HG03342 (cell line): ENCODE measurements around the gene MMS19.

Experiments
- ATAC-seq: cut with Tn5 transposase; IDR thresholded peaks from one replicate; pipeline ENCODE4 v1.9.1; 2021; ENCODE audit warnings: mild to moderate bottlenecking, moderate library complexity; ENCODE audit not compliant: unreplicated experiment

The MMS19 gene, protein sequence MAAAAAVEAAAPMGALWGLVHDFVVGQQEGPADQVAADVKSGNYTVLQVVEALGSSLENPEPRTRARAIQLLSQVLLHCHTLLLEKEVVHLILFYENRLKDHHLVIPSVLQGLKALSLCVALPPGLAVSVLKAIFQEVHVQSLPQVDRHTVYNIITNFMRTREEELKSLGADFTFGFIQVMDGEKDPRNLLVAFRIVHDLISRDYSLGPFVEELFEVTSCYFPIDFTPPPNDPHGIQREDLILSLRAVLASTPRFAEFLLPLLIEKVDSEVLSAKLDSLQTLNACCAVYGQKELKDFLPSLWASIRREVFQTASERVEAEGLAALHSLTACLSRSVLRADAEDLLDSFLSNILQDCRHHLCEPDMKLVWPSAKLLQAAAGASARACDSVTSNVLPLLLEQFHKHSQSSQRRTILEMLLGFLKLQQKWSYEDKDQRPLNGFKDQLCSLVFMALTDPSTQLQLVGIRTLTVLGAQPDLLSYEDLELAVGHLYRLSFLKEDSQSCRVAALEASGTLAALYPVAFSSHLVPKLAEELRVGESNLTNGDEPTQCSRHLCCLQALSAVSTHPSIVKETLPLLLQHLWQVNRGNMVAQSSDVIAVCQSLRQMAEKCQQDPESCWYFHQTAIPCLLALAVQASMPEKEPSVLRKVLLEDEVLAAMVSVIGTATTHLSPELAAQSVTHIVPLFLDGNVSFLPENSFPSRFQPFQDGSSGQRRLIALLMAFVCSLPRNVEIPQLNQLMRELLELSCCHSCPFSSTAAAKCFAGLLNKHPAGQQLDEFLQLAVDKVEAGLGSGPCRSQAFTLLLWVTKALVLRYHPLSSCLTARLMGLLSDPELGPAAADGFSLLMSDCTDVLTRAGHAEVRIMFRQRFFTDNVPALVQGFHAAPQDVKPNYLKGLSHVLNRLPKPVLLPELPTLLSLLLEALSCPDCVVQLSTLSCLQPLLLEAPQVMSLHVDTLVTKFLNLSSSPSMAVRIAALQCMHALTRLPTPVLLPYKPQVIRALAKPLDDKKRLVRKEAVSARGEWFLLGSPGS

GRCh38 chr10:97498076-97498840 is at the start of gene MMS19:
TSS of gene MMS19 (minus strand) at chr10:97498422. CDS start at chr10:97498384, 38 bp downstream.
- ATAC-seq = peak; percentile 92

GRCh38 chr10:97547962-97548361 is 49.7 kb upstream of the MMS19 start:
- no peak for ATAC-seq

DNA sequence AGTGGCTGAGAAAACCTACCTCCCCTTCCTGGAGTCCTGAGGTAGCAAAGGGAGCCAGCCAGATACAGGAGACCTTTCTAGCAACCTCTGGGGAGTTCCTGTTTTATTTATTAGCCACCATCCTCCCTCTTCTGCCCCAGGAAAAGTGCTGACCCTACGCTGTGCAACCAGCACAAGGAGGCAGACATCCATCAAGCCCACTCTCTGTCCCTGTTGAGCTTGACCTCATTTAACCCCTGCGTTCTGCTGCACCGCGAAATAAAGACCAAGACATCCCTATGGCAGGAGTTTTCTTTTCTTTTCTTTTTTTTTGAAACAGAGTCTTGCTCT is 49.0 kb upstream of the MMS19 start:
- no peak for ATAC-seq

DNA sequence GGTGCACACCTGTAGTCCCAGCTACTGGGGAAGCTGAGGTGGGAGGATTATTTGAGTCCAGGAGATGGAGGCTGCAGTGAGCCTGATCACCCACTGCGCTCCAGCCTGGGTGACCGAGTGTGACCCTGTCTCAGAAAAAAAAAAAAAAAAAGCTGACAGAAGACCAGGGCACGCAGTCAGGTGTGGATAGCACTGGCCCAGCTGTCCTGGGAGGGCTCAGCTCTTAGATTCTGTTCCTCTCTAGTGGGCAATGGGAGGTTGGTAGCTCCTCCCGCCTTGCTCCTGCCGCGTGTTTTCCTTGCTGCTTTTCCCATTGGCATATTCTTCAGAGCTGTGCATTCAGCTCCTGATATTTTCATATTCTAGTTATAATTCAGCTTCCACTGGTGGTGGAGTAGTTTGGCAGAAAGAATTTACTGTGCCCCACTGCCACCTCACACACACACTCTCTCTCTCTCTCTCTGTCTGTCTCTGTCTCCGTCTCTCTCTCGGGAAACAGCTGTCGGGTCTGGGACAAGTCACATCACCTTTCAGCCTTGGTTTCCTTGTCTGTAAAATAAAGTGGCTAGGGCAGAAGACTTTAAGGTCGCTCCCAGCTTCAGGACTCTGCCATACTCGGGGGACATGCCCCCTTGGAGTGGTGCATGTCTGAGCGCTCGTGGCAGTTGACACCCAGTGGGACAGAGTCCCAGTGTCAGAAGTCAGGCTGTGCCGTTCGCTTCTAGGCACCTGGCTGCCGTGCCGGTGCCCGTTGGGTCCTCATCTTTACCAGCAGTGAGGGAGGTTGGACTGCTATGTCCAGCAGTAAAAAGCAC is 48.4 kb upstream of the MMS19 start:
- ATAC-seq = no peak

GRCh38 chr10:97543025-97543546 is 44.9 kb upstream of the MMS19 start:
- no peak for ATAC-seq

- no peak for ATAC-seq
Measured at GRCh38 chr10:97542169-97543024, 44.2 kb upstream of the MMS19 start.

DNA sequence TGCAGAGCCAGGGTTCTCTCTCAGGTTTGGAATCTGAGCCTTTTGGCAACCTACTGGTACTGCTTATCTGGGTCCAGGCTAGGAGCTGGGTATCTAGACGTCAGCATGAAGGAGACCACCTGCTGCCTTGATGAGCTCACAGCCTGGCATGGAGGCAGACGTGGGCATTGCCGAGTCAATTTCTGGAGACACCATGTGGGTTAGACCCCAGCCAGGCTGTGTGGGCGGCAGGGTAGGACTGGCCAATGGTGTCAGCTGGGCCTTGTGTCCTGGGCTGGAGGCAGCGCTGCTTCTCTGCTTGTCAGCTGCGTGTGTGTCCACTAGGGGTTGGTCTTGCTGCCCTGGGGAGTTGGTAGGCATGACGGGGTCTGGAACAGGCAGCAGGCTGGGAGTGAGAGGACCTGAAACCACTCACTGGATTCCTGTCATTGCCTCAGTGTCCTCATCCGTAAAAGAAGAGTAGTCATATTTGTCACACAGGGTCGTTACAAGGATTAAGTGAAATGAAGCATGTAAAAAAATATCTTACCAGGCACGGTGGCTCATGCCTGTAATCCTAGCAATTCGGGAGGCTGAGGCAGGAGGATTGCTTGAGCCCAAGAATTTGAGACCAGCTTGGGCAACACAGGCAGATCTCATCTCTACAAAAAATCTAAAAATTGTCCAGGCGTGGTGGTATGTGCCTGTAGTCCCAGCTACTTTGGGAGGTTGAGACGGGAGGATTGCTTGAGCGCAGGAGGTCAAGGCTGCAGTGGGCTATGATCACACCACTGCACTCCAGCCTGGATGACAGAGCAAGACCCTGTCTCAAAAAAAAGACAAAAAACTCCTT is 42.7 kb upstream of the MMS19 start:
- no peak for ATAC-seq

GRCh38 chr10:97539523-97540200 is 41.4 kb upstream of the MMS19 start:
- ATAC-seq = no peak

DNA sequence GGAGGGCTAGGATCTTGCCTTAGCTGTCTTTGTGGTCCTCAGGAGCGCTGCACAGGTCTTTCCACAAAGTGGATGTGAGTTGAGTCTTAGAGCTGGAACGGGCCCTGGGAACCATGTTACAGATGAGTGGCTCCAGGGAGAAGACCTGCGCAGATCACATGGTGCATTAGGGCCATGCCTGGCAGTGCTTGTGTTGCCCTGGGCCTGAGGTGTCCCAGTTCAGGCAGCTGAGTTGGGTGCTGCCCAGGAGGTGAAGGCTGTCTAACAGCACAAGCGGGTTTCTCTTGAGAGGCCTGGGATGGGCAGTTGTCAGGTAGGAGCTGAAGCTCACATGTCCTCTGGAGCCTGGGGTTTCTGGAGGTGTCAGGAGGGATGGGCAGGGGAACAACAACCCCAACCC is 40.6 kb upstream of the MMS19 start:
- no peak for ATAC-seq

DNA sequence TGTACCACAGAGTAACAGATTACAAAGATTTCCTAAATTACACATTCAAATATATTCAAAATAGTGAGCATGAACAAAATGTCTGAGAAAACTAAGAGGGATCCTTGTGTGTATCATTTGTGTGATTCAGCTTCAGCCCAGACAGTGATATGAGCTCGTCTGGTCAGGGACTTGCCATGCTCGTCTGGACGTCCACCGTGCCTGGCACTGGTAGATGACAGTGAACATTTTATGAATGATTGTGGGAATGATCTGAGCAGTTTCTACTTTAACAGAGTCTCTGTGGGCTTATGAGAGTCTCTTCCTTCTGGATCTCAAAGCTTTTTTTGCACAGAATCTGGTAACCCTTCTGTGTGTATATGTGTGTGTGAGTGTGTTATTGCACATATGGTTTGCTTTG is 40.2 kb upstream of the MMS19 start:
- ATAC-seq = no peak

DNA sequence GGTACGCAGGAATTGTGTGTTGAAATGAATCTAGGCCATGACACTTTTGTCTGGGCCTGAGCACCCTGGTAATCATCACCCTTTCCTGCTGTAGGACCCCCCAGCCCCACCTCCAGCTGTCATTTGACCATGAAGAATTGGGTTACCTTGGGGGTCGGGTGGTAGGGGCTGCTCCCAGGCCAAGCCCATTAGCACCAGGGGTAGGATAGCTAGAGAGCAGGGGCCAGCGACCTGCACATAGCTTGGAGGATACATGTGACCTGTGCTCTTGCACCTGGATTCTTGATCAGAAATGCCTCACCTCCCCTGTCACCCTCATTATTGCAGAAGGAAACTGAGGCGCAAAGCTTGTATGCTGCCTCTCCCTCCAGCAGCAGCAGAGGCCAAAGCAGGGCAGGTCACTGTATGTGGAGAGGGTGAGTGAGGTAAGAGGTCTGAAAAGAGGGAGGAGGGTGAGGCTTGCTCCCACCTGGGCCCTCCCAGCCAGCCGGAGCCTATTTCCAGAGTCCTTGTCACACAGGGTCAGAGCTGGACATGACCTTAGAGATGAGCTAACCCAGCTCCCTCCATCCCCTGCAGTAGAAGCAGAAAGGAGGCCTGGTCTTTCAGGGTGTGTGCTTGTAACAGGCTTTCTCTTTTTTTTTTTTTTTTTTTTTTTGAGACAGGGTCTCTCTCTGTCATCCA is 39.1 kb upstream of the MMS19 start:
- ATAC-seq = no peak

- no peak for ATAC-seq
Measured at GRCh38 chr10:97534746-97535367, 36.6 kb upstream of the MMS19 start.

- ATAC-seq = no peak
Measured at GRCh38 chr10:97533888-97534287, 35.7 kb upstream of the MMS19 start.

DNA sequence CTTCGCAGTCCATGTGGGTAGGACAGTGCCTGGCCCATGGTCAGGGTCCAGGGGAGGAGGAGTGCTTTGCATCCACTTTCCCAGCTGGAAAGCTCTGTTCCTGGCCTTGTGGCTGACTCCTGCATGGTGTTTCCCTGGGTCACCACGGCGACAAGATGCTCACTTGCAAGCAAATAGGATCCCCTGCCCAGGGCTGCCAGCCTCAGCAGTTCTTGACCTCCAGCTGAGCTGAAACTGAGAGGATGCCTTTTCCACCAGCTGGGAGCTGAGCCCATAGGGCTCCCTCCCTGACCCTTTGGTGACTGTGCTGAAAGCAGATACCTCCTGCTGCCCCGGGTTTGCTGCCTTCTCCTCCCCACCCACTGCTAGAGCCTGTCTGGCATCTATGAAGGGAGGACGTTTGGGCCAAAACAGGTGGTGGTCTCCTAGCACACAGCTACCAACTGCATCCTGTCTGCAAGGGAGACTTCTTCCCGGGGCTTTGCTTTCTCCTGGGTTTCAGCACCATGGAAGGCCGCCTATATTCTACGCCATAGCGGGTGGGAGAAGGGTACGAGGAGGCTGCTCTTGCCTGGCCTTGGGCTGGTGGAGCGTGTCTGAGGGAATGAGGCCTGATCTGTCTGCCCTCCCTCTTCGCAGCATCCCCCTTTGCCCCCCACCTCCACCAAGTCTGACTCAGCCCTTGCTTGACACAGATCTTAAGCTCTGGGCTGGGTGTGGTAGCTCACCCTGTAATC is 34.9 kb upstream of the MMS19 start:
- no peak for ATAC-seq

DNA sequence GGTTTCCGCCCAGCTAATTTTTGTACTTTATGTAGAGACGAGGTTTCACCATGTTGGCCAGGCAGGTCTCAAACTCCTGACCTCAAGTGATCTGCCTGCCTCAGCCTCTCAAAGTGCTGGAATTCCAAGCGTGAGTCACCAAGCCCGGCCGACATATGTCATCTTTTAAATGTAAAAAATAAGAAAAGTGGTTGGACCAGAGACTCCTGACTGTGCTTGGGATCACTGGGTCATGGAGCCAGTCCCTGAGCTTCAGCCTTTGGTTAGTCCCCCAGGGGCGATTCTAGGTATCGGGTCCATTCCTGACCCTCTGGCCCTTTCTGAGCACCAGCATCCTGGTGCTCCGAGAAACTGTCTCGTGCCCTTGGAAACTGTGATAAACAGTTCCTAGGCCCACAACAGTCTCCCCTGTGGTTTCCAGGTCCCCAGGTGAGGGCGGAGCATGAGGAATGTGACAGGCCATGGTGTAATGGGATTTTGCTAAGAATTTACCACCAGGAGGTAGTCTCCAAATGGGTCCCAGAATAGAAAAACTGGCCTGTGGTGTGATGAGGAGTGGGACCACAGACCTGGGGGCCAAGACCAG is 33.3 kb upstream of the MMS19 start:
- no peak for ATAC-seq
